Dedifferentiated amniotic fluid mesenchymal stem cell (primary cell): ENCODE measurements around the gene LRRC8D.
A peak's percentile ranks its signal among the peaks of the same experiment; 100 is the strongest.
"Not testable (repeated sequence)": the region's sequence is repeated elsewhere in the genome, so short reads cannot be mapped to it uniquely, and the experiment has no call there.

ENCODE experiments used
- DNase-seq: peaks from one replicate; pipeline ENCODE4 v3.0.0-alpha.2; 2016; ENCODE audit errors: extremely low spot score

LRRC8D gene

DNA sequence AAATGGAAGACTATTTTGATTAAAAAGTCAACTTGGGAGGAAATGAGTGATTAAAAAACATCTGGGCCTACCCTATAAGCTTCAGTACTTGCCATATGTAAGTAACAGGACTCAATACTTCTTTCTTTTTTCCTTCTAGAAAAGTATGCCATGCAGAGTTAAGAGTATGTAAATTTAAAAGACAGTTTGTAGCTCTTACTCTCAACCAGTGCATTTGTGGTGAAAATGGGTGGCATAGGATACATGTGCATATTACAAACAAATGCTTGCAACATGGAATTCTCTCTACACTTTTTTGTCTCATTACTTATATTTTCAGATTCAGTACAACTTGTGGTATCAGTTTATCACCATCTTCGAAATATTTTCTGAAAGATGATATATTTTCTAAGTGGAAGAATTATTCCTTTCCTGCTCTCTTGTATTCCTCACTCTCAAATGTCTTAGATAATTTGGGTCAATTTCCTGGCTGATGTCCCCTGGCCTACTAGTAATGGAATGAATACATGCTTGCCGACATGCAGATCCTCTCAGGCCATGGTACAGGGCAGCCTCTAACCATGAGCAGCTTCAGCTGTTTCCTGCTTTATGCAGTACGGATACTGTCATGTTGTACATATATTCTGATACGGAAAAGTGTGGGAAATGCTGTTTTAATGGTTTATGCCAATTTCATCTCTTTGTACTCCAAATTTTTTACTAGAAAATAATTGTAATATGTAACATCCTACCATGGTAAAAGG, 92.7 kb downstream of the LRRC8D start:
- no peak for DNase-seq

DNA sequence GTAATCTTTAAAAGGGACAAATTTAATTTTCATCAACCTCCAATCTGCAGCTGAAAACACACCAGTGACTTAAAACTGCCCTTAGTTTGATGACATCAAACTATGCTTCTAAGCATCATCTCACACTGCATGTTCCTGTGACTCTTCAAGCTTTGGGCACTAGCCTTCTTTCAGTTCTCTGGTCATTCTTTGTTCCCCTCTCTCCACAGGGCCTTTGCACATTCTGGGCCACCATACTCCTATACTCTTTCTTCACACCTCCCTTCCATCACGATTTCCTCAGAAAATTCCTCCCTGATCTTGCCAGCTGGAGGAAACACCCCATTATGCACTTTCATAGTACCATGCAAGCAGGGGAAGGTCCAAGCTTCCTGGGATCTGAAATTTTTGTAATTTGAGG, 96.5 kb downstream of the LRRC8D start:
- DNase-seq, result no peak

DNA sequence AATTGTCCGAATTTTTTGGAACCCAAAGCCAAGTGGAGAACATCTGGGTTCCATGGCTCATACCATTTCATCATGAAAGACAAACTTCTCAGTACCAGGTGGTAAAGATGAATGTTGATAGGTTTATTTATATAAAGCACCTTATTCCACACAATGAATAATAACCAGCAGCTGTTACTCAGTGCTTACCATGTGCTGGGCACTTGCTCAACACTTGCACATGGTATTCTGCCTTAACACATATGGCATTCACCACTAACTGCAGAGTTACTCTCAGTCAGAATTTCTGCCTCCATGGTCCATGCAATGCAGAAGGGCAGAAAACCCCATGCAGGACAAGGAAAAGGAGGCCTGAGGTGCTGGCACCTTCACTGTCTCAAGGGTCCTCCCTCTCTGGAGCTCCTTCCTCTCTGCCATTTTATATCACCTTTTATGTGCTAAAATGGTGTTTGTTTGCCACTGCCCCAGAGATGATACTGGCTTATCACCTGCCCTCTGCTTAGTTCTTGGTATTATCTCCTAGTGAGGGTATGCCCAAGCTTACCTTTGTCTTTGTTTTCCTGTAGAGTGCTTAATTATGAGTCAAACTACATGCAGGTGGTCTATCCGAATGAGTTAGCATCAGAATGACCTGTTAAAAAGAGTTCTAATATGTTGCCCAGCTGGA, 97.4 kb downstream of the LRRC8D start:
- no peak for DNase-seq

DNA sequence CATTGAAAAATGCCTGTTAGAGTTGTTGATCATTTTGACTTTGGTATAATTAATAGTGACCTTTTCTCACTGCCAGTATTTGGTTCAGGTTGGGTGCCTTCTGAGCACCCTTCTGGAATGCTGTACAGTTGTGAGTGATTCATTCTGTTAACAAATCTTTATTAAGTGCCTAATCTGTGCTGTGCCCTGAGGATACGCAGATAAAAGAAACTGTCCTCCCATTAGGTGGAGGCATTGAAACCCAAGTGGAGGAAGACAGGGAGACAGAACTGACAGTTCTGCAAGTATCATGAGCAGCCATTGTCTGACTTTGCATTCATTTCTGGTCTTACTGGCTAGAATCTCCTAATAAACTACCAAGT, 97.9 kb downstream of the LRRC8D start:
- DNase-seq, result no peak

DNA sequence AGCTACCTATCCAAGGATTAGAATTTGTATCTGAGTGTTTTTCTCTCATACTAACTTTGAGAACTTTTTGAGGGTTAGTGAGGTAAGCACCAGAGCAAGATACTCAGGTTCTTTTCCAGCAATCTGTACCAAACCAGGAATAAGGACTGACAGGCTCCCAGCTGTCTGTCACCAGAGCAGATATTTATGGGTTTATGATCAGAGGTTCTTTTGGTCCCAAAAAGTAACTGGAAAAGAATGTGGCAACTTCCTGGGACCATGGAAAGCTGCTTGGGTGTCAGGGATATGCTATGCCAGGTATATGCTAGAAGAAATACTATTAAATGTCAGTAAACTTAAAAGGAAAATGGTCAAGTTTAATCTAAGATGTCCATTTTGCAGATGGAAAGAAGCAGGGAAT, 98.3 kb downstream of the LRRC8D start:
- DNase-seq, result no peak

DNA sequence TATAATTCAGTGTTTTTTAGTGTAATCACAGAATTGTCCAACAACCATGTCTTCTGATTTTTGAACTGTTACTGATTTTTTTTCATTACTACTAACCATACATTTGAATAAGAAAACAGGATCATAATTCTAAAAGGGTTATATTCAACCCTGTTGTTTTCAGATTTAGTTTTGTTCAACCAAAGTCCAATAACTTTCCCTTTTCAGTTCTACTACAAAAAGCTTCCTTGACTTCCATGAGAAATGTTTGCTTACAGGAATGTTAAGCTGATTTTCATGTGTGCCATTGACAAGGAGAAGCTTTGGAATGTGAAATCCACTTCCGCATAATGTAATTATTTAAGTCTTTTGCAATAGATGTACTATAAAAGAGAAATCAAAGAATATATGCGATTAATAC, 102.1 kb downstream of the LRRC8D start:
- DNase-seq, result no peak

DNA sequence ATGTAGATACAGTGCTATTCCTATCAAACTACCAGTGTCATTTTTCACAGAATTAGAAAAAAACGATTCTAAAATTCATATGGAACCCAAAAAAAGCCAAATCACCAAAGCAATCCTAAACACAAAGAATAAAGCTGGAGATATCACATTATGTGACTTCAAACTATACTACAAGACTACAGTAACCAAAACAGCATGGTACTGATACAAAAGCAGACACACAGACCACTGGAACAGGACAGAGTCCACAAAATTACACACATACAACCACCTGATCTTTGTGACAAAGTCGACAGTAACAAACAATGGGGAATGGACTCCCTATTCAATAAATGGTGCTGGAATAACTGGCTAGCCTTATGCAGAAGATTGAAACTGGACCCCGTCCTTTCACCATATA, 102.7 kb downstream of the LRRC8D start:
- DNase-seq, result no peak

DNA sequence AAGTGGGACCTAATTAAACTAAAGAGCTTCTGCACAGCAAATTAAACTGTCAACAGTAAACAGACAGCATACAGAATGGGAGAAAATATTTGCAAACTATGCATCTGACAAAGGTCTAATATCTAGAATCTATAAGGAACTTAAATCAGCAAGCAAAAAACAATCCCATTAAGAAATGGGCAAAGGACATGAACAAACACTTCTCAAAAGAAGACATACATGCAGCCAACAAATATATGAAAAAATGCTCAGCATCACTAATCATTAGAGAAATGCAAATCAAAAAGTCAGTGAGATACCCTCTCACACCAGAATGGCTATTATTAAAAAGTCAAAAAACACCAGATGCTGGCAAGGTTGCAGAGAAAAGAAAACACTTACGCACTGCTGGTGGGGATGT, 103.2 kb downstream of the LRRC8D start:
- not testable (repeated sequence) for DNase-seq

DNA sequence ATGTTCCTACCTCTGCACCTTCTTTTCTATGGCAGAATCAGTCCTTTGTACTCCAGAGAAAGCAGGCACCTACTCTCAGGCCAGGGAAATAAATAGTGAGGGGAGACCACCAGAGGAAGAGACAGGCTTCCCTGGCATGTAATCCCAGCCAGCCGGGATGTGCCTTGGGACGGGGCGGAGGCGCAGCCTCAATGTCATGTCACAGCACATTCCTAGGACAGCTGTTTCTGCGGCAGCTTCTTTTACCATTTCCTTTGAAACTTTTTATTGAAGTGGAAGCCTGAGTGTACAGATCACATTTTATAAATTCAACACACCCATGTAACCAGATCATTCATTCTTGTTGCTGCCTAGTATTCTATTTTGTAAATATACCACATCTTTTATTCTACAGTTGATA, 106.2 kb downstream of the LRRC8D start:
- no peak for DNase-seq

DNA sequence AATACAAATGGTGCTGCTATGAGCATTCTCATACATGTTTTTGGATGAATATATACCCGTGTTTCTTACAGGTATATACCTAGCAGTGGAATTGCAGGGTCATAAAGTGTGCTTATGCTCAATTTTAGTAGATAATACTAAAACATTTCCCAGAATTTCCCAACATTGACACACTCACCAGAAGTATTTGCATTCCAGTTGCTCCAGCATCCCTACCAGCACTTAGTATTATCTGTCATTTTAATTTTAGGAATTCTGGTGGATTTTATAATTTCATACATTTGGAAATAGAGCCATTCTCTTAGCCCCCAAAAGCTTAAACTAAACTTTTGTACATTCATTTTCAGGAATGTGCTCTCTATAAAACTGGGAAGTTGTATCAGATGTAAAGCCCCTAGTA, 106.6 kb downstream of the LRRC8D start:
- no peak for DNase-seq

DNA sequence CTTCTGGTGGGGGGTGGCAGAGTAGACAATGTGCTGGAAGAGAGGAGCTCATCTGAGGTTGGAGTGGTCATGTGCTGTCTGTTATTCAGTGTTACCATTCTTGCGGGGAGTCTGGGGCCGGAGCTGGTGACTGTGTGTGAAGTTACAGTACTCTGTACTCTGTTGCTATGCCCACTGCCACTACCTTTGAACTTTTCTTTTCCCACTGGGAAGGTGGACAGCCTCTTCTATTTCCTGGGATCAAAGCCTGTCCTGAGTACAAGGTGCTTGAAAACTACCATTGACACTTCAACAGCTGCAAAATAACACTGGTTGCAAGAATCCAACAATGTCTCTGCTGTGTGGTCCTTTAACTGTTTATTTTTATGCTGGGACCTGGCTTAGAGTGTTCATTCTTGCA, 107.7 kb downstream of the LRRC8D start:
- DNase-seq, result no peak

DNA sequence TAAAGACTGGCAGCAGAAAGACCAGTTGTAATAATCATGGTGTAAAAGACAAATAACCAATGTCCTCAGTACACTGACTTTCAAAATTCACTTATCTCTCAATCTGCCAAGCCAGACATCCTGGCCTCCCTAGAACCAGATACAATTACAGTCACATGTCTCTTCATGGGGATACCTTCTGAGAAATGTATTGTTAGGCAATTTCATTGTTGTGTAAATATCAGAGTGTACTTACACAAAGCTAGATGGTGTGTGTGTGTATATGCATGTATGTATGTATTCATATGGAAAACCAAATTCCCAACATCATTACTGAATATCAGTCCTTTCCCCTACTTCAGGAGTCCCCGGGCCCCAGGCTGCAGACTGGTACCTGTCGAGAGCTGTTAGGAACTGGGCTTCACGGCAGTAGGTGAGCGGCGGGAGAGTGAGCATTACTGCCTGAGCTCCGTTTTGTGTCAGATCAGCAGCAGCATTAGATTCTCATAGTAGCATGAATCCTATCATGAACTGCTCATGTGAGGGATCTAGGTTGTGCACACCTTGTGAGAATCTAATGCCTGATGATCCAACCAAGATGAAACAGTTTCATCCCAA, 108.7 kb downstream of the LRRC8D start:
- no peak for DNase-seq

DNA sequence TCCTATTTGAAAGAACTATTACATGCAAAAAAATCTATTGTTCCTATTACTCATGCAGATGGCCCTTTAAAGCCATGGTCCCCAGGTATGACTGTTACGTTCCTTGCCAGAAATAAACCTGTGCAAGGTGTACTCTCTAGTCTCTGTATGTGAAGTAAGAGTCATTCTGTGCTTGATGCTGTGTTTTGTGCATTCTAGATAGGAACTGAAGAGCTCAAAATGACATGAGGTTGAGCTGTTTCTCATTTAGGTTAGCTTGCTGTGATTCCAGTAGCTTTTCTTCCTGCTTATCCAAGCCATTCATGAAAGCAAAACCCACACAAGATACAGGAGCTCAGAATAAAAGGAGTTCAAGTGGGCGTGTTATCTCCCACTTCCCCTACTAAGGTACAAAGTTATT, 109.7 kb downstream of the LRRC8D start:
- no peak for DNase-seq

DNA sequence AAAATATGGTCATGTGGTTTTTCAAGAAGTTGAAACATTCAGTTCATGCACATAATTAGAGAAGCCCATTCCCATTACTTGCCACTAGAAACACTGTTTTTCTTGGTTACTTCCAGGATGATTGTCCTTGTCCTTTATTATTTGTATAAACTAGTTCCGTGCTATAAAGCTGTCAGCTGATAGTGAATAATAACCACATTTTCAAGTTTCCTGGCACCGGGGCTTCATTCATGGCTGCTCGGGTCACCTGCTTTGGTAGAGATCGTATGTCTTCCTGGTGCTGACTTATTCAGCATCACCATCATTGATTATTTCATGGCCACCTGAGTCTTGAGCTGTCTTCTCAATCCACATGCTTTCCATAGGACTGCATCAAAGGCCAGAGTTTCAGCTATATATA, 111.1 kb downstream of the LRRC8D start:
- DNase-seq, result no peak

DNA sequence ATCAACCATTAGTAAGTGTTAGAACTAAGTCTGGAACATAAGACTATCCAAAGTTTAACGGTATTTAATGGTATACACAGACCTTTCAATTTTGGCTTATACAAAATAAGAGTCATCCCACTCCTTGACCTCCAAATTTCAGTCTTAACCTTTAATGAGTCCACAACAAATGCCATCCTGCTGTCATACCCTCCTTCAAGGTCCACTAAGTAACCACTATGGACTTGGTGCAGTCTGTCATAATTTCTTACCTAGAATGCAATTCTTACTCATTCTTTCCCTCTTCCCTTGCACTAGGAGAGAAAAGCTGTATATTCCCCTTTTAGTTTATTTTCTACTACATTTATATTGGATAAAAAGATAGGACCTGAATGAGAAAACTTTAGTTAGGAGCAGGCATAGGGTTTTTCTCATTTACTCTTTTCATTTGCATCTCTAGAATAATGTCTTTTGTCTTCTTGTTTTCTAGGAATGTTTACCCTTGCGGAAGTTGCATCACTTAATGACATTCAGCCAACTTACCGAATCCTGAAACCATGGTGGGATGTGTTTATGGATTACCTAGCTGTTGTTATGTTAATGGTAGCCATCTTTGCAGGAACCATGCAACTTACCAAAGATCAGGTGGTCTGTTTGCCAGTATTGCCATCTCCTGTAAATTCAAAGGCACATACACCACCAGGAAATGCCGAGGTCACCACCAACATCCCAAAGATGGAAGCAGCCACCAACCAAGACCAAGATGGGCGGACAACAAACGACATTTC, 111.9 kb downstream of the LRRC8D start:
- no peak for DNase-seq

DNA sequence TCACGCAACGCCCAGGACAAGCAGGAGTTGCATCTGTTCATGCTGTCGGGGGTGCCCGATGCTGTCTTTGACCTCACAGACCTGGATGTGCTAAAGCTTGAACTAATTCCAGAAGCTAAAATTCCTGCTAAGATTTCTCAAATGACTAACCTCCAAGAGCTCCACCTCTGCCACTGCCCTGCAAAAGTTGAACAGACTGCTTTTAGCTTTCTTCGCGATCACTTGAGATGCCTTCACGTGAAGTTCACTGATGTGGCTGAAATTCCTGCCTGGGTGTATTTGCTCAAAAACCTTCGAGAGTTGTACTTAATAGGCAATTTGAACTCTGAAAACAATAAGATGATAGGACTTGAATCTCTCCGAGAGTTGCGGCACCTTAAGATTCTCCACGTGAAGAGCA, 113.6 kb downstream of the LRRC8D start:
- no peak for DNase-seq

DNA sequence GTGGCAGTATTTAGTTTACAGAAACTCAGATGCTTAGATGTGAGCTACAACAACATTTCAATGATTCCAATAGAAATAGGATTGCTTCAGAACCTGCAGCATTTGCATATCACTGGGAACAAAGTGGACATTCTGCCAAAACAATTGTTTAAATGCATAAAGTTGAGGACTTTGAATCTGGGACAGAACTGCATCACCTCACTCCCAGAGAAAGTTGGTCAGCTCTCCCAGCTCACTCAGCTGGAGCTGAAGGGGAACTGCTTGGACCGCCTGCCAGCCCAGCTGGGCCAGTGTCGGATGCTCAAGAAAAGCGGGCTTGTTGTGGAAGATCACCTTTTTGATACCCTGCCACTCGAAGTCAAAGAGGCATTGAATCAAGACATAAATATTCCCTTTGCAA, 114.4 kb downstream of the LRRC8D start:
- no peak for DNase-seq

DNA sequence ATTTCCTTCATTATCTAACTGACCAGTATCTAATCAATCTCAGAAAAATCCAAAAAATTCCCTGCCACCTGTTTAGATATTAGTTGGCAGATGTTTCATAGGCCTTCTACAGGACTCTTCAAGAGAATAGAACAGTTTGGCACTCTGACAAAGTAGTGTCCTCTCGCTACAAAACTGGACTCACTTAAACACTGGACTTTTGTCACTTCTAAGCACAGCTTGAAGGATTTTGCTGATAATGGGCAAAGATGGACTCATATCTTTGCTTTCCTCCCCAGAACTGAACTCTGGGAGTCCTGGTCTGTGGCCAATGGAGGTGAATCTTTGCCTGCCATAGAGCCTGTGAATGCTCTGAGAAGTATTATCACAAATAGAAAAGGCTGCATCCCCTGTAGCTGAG, 115.9 kb downstream of the LRRC8D start:
- no peak for DNase-seq

DNA sequence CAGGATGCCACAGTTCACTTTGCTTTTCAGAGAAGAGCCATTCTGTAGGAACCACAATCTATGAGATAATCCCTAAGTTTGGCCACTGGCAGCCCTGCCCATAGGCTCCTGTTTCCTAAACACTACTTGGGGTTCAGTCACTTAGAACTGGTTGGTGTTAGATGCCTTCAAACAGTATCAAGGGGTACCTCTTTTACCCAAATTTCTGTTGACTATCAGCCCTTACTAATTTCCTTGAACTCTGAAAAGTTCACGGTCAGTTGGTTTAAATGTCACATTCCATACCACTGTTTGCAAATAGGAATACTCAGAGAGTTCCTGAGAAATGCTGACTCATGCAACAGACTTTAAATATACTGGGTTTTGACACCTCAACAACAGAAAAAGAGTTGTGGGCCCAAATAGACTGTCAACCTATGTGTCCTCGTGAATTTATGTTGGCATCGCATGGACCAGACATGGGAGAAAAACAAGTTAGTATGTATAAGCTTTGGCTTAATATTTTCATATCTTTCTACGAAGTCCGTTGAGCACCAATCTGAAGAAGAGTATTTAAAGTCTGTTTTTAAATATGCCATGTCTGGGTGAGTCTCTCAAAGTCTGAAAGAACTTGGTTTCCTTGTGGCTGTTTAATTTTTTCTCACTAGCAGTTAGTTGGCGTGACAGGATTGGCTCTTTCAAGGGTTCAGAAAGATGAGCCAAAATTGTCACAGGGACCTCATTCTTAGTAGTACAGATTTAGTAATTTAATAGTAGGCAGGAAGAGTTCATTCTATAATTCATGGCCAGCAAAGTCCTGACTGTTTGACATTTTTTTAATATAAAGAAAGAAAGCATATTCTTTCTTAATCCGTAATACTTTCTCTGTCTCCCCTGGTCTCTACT, 117.6 kb downstream of the LRRC8D start:
- DNase-seq, result peak; percentile 47

DNA sequence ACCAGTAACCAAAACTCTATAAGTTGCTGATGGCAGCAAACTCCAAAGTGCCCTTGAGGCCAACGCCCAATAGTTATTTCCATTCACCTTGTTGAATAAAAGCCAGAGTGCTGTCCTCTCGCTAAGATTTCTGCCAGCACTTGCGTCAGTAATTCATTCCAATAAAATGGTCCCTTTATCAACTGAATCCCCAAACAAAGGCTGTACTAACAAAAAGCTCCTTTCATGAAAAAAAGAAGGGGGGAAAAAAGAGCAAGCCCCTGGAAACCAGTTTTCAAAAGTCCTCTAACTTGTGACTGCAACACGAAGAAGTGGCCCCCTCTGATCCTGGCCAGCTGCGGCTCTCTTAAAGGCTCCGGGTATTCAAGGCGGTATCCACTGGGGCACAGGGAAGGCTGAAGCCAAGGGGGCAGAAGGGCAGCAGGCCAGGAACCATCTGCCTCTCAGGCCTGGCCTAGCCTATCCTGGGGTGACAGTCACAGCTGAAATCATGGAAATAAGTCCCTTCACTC, 118.3 kb downstream of the LRRC8D start:
- DNase-seq, result no peak

DNA sequence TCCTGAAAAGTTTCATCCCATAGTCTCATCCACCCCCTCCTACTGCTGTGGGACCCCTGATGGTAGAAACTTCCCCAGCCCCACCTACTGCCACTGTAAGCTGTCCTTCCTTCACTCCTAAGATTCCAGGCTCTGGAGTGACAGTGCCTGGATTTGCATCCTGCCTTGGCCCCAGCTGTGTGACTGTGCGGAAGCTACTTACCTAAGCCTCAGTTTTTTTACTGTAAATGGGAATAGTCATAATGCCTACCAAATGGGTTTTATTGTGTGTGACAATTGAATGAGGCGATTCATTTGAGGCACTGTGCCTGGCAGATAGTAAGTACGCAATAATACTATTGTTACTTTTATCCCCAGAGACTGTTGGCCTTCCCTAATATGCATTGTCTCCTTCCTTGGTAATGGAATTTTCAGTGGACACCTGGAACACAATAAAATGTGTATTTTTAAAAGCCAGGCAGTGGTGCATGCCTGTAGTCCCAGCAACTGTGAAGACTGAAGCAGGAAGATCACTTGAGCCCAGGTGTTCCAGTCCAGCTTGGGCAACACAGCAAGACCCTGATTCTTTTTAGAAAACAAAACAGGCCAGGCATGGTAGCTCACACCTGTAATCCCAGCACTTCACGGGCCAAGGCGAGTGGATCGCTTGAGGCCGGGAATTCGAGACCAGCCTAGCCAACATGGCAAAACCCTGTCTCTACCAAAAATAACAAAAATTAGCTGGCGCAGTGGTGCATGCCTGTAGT, 119.0 kb downstream of the LRRC8D start:
- no peak for DNase-seq
